Non-pigmented ciliary epithelial cell (primary cell): ENCODE data around the gene WDR64.

Experiments
- DNase-seq: peaks from one replicate; pipeline ENCODE4 v3.0.0-alpha.2; 2010; ENCODE audit warnings: low read depth

WDR64 gene

DNA sequence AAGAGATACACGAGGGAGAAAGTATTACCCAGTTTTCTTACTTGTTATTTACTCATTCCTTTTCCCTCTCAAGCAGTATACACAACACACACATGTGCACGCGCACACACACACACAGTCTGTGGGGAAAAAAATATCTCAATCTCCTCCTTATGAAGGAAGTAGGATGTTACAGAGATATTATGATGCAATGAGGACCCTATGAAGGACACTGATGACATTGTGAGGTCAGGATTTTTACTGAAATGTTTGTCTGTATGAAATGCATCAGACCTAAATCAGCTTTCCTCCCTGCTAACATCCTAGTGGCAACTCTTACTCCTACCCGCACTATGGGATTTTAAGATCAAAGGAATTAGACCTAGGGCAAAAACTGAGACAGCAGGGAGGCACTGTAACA, at the start of gene WDR64:
Gene WDR64, plus strand, starts transcription at position 270 of the 400 bp plus-strand sequence. CDS start 204 bp downstream, outside the sequence.
- no peak for DNase-seq

DNA sequence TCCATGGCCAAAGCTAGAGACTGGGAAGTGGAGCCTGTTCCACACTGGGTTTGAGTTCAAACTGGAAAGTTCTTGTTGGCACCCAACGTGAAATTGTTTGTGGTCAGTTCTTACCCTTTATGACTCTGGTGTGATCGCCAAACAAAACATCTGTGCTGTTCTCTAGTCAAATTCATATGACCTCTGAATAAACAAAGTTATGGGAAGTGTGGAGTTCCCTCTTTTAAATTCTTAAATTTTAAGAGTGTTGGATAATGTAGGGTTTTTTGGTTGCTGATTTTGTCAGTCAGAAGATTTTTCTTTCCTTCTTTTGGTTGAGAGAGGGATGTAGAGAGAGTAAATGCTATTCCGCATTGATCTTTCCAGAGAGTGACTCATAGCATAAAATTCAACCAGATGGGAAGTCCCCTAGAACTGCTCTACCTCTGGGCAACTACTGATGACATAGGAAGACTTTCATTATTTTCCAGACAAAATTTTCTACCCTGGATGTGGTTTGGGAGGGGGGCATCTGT, 48.3 kb upstream of the WDR64 start:
- DNase-seq: no peak

DNA sequence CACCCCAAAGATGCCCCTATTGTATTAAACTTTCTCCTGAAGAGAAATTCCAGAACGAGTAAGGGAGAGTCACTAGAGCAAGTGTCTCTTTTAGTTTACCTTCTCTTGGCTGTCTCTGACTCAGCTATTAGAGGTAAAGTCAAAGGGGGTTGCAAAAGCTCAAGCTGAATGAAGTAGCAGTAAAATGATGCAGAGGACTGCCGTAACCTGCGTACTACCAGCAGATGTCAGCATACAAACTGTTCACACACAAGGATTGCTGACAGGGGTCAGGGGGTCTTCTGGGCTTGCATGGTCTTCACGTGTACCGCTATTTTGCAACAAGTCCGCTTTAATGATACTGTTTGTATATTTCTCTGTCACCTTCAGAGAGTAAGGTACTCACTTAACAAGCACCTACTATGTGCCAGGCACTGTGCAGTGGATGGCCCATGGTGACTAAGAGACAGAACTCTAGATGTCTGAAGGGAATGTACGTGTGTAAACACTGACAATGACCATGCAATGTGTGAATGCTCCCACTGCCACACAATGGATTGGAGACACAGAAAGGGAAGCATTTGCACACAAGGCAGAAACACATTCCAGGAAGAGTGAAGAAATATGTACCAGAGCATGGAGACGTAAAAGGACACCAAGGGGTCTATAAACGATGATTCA, 46.8 kb upstream of the WDR64 start:
- DNase-seq: no peak

DNA sequence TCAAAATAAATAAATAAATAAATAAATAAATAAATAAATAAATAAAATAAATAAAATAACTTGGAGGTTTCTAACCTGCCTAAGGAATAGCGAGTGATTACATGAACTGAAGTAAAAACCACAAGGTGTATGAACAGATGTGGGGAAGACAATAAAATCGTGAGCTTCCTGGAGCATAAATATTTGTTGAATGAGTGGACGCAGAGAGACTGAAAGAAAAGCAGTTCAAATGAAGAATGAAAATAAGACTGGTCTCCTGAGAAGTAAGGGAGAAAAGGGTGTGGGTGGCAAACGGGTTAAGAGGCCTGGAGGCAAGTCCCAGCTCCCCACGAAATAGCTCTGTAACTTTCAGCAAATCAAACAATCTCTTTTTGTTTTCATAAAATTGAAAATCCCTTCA, 45.5 kb upstream of the WDR64 start:
- DNase-seq: no peak

DNA sequence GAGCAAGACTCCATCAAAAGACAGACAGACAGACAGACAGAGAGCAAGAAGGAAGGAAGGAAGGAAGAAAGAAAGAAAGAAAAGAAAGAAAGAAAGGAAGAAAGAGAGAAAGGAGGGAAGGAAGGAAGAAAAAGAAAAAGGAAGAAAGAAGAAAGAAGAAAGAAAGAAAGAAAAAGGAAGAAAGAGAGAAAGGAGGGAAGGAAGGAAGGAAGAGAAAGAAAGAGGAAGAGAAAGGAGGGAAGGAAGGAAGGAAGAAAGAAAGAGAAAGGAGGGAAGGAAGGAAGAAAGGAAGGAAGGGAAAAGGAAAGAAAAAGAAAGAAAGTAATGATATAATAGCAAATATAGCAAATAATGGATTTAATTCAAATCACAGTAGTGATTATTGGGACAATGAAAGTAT, 44.6 kb upstream of the WDR64 start:
- no peak for DNase-seq

DNA sequence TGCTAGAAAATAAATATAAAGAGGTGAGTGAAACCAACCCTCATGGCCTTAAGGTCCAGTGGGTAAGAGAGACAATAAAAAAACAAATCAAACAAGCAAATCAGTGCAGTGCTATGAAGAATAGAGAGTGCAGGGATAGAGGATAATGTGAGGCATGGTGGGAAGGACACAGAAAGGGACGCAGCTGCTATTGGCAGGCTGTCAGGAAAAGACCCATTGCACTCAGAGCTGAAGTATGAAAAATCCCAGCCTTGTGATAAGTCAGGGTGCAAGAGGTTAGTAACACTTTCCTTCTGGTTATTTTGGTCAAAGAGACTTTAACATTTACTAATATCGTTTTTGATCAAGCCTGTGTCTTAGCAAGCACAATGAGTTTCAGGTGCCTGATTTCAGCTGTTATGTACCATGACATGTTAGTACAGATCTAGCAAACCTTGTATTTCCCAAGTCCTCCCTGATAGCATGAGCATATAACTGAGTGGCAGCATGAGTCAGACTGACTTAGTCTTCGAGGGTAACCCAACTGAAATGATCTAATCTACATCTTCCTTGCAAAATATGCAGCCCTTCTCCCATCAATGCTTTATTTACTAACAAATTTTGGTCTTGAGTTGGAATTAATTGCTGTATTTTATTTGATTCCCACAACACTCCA, 43.6 kb upstream of the WDR64 start:
- DNase-seq: no peak

DNA sequence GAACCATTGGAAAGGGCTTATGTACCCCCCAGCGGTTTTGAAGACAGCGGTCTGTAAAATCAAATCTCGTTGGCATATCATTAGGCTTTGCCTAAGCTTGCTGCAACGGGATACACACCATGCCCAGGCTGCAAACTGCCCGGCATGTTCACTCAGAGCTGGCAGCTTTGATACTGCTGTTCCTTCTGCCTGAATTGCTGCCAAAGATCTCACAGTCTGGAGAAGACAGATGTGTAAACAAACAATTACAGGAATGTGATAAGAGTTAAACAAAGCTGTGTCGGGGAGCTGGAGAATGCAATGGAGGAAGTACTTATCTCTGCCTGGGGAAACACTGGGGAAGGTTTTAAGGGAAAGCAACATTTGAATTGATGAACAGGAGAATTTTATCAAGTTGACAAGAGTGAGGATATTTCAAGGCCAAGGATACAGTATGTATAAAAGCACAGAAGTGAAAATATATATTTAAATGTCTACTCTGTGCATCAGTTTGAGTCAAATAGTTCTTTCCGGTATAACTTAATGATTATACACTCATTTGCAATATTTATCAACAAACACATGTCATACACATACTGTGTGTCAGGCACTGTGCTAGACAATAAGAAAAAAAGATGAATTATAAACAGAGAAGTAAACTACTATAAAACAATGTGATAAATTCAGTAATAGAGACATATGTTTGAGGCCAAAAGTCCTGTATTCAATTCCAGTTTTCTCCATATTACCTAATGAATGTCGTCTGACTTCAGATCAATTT, 41.8 kb upstream of the WDR64 start:
- no peak for DNase-seq

DNA sequence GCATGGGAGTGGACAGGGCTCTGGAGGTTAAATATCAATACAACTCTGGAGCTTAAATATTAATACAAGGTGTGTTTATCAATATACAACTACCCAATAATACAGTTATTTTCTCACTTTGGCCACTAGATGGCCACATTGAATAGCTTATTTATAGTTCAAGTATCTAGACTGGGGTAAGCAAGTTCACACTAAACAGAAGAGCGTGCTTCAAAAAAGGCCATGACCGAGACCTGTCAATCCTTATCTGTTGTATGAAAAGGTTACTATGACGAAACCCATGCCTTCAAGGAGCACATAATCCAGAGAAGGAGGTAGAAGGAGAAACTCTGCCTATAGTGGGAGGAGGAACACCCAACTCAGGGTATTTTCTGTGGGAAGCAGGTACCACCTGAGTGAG, 41.0 kb upstream of the WDR64 start:
- no peak for DNase-seq

DNA sequence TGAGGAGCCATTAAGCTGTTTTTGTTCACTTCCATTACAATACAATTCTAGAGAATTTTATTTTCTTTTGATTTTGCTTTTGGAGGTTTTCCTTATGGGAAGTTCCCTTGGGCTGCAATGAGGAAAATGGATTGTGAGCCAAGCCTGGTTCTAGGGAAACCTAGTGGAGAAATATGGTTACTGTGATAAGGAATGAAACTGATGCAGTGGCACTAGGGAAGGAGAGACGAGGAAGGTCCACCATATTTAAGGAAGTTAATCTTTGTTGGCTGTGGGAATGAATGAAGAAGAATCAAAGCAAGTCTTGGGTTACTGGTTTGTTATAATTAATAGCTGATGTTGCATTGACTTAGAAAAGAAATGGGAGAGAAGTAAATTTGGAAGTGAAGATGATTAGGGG, 40.3 kb upstream of the WDR64 start:
- DNase-seq: no peak

DNA sequence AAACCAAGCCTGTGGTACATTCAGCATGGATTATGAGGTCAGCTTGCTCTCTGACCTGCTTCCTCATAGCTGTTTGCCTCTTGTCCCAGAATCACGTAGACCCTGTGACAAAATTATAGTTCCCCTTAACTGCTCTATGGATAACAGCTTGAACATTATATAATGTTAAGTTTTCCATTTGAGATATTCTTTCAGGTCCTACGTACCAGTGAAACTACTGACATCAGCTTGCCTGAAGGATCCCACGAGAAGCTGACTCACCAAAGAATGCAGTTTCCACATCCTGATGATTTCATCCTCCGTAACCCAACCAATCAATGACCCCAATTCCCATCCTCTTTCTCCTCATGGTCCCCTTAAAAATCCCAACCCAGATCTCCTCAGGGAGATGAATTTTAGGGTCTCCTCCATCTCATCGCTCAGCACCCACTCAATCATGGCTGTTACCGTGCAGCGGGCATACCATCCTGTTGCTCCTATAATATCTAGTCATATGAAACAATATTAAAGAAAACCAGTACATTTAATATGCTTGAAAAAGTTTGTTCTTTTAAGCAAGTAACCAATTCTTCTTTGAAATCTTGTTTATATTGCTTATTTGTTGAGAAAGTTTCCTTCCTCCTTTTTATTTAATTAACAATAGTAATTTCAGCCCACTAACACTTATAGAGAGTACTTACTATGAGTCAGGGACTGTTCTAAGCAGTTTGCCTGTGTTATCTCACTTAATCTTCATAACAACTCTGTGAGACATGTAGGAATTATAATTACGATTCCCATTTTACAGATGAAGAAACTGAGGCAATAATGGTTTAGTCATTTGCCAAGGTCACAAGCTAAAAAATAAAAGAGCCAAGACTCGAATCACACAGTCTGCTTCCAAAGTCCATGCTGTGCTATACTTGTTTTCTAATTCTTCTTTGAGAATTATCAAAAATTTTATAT, 39.3 kb upstream of the WDR64 start:
- DNase-seq: peak; percentile 88

DNA sequence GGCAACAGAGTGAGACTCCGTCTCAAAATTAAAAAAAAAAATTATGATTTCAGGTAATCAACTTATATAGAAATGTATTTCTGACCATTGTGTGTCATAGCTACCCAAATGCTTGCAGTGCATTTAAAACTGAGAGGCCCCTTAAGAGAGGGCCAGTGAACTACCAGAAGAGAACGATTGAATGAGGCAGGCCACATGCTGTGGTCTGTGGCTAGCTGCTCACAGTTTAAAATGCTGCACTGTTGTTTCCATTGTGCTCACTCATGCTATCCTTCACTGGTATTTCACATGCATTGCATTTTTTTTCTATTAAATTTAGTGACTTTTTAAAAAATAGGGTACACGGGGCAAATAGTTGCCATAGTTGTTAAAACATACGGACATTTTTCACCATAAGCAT, 37.9 kb upstream of the WDR64 start:
- DNase-seq: no peak

DNA sequence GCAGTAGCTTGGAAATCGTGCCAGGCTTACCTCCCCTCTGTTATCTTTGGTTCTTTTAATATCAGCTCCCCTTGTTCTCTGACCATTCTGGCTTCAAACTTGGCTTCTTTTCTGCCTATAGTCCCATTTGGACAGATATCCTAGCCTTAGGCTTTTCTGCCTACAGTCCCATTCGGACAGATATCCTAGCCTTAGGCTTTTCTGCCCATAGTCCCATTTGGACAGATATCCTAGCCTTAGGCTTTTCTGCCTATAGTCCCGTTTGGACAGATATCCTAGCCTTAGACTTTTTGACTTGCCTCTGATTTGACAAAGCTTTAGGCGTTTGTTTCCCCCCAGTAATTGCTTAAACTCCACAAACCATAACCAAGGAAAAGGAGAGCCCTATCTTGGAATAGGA, 37.5 kb upstream of the WDR64 start:
- no peak for DNase-seq

DNA sequence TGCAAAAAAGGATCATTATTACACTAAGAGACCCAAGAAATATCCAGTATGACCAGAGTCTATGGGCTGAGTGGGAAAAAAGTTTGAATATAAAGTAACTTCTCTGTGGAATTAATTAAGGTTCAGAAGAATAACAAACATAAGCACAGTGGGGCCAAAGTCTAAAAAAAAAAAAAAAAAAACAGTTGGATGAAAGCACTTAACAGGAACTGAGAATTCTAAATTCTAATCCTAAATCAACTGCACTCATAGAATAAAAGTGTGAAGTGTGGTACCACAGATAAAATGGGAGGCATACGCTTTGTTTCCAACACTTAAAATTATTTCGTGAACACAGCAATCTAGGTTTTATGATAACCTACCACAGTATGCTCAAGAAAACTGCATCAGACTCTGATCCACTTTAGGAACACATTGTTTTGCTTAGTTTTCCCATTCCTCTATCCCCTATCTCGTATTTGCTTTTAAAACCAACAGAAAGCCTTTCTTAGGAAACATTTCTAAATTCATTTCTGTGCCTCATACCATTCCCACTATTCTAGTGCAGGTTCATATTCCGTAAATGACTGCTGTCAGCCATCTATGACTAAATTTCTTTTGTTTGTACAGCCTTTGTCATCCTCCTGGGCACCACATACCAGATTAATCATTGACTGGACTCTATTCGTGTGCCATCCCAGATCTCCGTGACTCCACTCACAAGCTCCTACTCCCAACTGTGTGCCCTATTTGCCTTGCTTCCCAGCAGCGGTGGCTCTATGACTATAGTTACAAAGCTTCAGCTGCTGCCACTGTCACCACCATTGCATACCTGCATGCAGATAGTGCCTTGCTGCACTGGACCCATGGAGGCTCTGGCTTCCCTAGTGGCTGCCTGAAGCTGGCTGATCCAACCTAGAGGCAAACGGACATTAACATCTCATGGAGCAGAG, 36.8 kb upstream of the WDR64 start:
- no peak for DNase-seq

DNA sequence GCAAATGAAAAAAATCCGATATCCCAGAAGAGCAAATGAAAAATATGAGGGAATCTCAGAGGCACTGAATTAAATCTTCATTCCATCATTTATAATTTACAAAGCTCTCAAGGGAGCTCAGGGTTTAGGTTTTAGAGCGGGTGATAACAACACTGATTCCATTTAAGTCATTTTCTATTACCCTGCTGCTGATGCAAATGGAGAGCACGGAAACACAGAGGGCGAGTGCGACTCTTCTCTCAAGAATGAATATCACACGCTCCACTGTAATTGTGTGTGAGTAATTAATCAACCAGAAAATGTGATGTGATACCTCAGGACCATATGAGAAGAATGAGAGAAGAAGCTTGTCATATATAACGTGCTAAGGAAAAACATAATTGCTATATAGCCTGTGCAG, 34.7 kb upstream of the WDR64 start:
- no peak for DNase-seq

DNA sequence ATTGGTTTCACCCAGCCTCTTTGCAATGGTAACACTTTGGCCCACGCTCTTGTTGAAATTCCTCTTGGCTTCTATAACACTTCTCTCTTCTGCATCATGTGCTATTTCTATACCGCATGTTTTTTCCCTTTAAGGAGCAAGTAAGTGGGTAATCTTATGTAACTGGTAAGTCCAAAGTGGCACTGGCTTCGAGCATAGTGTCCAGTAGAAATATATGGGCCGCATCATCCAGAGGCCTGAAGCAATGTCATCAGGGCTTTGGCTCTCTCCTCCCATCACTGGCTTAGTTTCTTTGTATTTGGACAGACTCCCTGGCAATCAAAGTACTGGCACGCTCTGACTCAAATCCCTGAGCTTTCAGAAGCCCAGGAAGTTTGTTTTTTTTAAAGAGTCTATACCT, 29.4 kb upstream of the WDR64 start:
- no peak for DNase-seq

DNA sequence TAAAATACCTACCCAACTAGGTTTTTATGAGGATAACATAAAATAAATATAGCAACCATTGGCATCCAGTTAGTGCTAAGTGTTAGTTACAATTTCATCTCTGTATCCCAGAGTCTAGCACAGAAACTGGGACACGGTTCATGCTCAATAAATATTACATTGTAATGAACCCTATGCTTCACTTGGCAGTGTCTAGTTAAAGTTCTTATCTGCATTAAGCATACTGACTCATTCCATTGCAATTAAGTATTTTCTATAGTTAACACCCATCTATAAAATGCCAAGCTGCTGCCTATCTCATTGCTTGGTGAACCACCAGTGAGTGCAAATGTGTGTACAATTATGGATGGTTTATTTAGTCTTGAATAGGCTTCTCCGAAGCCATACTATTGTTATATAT, 27.1 kb upstream of the WDR64 start:
- DNase-seq: no peak

DNA sequence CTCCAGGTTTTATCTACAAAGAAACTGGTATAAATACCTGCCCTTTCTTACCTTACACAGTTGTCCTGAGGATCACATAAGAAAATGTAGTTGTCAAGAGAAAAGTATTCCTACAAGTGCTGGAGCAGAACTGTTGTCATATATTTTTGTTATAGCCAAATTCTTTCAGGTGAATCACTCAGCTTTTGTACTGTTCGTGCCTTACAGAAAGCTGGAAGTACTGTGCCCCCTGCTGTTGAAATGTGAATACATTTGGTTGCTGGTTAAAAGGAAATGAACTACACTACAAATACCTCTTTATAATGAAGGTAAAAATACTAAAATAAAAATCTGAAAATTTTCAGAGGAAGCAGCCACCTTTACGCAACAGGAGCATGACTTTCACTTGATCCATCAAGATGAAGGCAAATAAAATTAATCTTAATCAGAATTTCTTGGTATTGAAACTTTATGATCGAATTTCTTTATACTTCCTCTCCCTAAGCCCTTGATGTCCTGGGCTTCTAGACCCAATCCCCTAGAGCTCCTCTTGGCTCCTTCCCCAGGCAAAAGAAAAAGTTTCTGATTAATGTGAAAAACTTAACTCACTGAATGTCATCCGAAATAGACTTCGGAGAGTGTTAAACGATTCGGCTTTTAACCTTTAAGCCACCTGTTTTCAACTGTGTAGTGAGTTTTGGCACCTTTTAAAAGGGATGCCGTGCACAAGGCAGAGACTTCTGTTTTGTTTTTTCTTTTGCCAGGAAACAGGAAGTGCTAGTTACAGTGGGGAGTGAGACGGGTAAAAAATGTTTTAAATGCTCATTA, 24.4 kb upstream of the WDR64 start:
- no peak for DNase-seq

DNA sequence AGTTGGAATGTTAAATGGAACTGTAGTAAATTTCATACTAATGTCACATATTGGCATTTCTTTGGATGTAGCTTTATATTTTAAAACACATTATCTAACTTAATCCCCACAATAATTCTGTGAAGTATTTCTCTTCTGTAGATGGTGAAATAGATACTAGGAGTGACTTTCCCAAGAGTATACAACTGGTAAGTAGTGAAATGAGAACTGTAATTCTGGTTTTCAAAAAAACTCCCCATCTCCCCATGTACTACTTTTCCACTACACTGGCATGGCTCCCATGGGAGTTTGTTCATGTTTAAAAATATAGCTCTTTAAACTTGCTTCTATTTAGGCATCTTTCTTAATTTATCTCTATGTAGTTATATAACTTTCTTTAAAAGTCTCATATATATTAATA, 22.1 kb upstream of the WDR64 start:
- no peak for DNase-seq

DNA sequence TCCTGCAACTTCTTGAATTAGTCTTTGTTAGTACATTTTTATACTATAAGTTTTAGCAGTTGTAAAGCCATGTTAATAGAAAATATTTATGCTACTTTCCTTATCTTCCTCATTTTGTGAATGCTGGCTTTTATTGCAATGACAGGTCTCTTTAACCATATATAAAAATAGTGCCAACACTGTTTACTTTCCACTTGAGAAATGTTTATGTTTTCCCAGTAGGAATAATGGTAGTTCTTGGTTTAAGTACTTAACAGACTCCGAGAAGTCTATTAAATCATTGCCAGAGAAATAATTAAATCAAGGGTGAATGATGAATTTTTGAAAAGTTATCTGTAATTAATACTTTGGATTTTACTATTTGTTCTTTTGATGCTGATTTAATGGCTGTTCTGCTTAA, 21.6 kb upstream of the WDR64 start:
- DNase-seq: no peak

DNA sequence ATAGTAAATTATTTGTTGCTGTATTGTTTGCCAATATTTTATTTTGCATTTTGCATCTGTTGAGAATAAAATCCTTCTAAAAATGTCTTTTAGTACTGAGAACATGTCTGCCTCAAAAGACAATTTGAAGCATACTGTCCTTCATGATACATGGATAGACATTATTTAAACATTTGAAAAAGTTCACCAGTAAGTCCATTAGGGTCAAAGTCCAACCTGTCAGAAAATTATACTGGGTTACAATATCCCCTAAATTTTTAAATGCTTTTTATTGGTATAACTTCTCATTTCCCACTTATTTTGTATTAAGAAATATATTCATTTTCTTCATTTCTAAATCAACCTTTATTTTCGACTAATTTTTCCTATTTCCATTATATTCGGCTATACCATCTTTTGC, 21.2 kb upstream of the WDR64 start:
- no peak for DNase-seq
